Neural progenitor cell (in vitro differentiated cells): ENCODE data around the gene TLR8. TPM values are rescaled to one million over a fixed set of nuclear protein-coding genes. Genes with fewer than 3 reads are reported as not detected.

Experiments
- DNase-seq: peaks from one replicate; pipeline ENCODE4 v3.0.0-alpha.2; 2016; ENCODE audit warnings: low spot score
- H2AFZ ChIP-seq: fragments of 200-600 bp; sonication (generic); replicated peaks from 2 replicates; pipeline ENCODE4 v1.6.1; 2016; ENCODE audit warnings: antibody characterized with exemption
- H3F3A ChIP-seq: fragments of 200-600 bp; sonication (generic); 2 replicates; pipeline ENCODE4 v1.6.1; 2016; ENCODE audit warnings: antibody characterized with exemption, low read depth
- H3K27ac ChIP-seq: fragments of 200-600 bp; sonication (generic); 2 replicates; pipeline ENCODE4 v1.5.1; 2016; ENCODE audit warnings: mild to moderate bottlenecking
- H3K27me3 ChIP-seq: fragments of 200-600 bp; sonication (generic); 2 replicates; pipeline ENCODE4 v1.6.1; 2016; ENCODE audit warnings: mild to moderate bottlenecking, moderate library complexity
- H3K36me3 ChIP-seq: fragments of 200-600 bp; sonication (generic); 2 replicates; pipeline ENCODE4 v1.5.1; 2016
- H3K4me1 ChIP-seq: fragments of 200-600 bp; sonication (generic); 2 replicates; pipeline ENCODE4 v1.6.1; 2016; ENCODE audit warnings: mixed run types
- H3K4me2 ChIP-seq: fragments of 200-600 bp; sonication (generic); 2 replicates; pipeline ENCODE4 v1.6.1; 2016
- H3K4me3 ChIP-seq: fragments of 200-600 bp; sonication (generic); 2 replicates; pipeline ENCODE4 v1.5.1; 2016
- H3K79me2 ChIP-seq: fragments of 200-600 bp; sonication (generic); 2 replicates; pipeline ENCODE4 v1.6.1; 2016; ENCODE audit warnings: low read depth
- H3K9ac ChIP-seq: fragments of 200-600 bp; sonication (generic); 2 replicates; pipeline ENCODE4 v1.6.1; 2016
- H3K9me3 ChIP-seq: fragments of 200-600 bp; sonication (generic); 2 replicates; pipeline ENCODE4 v1.5.1; 2016; ENCODE audit warnings: low read depth
- H4K20me1 ChIP-seq: fragments of 200-600 bp; sonication (generic); 2 replicates; pipeline ENCODE4 v1.6.1; 2016; ENCODE audit warnings: low read depth
- H3K27ac Mint-ChIP-seq: 3 replicates; pipeline ENCODE4 v1.8.0; 2021; ENCODE audit warnings: mixed read lengths
- H3K27me3 Mint-ChIP-seq: 2 replicates; pipeline ENCODE4 v1.8.0; 2022; ENCODE audit warnings: low read depth, mild to moderate bottlenecking, inconsistent platforms, moderate library complexity, mixed read lengths; ENCODE audit not compliant: insufficient read depth
- H3K36me3 Mint-ChIP-seq: 3 replicates; pipeline ENCODE4 v1.8.0; 2021; ENCODE audit warnings: mixed read lengths
- H3K4me1 Mint-ChIP-seq: 3 replicates; pipeline ENCODE4 v1.8.0; 2021; ENCODE audit warnings: mixed read lengths
- H3K4me3 Mint-ChIP-seq: 3 replicates; pipeline ENCODE4 v1.8.0; 2021; ENCODE audit warnings: mild to moderate bottlenecking, moderate library complexity, mixed read lengths
- H3K9me3 Mint-ChIP-seq: 3 replicates; pipeline ENCODE4 v1.8.0; 2020; ENCODE audit warnings: mixed read lengths
- EZH2 ChIP-seq: fragments of 200-600 bp; sonication (generic); IDR thresholded peaks from 2 replicates; pipeline ENCODE4 v1.6.1; 2017; ENCODE audit warnings: antibody characterized with exemption, mild to moderate bottlenecking, moderate library complexity
- EZH2phosphoT487 ChIP-seq: fragments of 200-600 bp; sonication (generic); IDR thresholded peaks from 2 replicates; pipeline ENCODE4 v1.6.1; 2017; ENCODE audit warnings: antibody characterized with exemption
- total RNA-seq: library from RNA; depleted of rRNA; stranded (reverse); fragments of >200 nt; gene quantifications from 2 replicates; pipeline ENCODE4 v1.2.3, GENCODE V29; 2015; ENCODE audit warnings: low replicate concordance
- TF ChIP-seq, protein P1 (sequence below): fragments of 200-600 bp; sonication (generic); IDR thresholded peaks from 2 replicates; pipeline ENCODE4 v1.5.1; 2017; ENCODE audit warnings: antibody characterized with exemption, mild to moderate bottlenecking

Gene TLR8
- total RNA-seq, 1 donor from 2014 or later = not detected

DNA sequence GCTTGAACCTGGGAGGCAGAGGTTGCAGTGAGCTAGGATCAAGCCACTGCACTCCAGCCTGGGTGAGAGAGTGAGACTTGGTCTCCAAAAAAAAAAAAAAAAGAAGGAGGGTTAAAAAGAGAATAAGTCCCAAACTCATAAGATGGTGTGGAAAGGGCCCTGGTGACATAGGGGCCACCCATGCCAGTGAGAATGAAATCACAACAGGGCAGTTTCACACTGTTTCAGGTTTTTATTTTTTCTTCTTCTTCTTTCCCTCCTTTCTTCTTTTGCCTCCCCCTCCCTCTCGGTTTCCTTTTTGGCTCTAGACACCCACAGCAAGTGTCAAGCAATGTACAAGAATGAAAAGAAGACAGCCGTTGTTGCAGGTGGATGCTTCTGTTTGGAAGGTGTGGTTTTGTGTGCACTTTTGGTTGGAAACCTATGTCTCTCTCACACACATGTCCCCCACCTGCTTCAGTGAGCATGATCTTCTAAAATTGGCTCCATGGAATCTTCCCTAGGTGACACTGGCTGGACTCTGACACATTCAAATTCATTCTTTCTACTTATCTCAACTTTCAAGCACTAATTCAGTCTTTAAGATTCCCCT lies 14.4 kb upstream of the TLR8 start:
- no peaks in the 10 kb centered on the region for H3K4me1 ChIP-seq
- H3K4me2 ChIP-seq = no peak overlapping the region
- no peaks in the 10 kb centered on the region for H3K9me3 ChIP-seq
- Mint-ChIP-seq H3K27ac (no peak overlapping the region), H3K36me3 (no peaks in the 10 kb centered on the region), H3K4me1 (no peaks in the 10 kb centered on the region), H3K4me3 (no peak overlapping the region), H3K9me3 (no peaks in the 10 kb centered on the region), H3K27me3 (peaks cover 5% of the 10 kb centered on the region)
- no peaks in the 10 kb centered on the region for H3K79me2 ChIP-seq
- no peak for TF ChIP-seq EZH2
- no peaks in the 10 kb centered on the region for H3F3A ChIP-seq
- no peak overlapping the region for H3K4me3 ChIP-seq
- no peak overlapping the region for H3K9ac ChIP-seq
- no peaks in the 10 kb centered on the region for H3K36me3 ChIP-seq
- H4K20me1 ChIP-seq = no peaks in the 10 kb centered on the region
- no peak overlapping the region for H2AFZ ChIP-seq
- no peak overlapping the region for H3K27ac ChIP-seq
- H3K27me3 ChIP-seq = no peaks in the 10 kb centered on the region
- DNase-seq = no peak

DNA sequence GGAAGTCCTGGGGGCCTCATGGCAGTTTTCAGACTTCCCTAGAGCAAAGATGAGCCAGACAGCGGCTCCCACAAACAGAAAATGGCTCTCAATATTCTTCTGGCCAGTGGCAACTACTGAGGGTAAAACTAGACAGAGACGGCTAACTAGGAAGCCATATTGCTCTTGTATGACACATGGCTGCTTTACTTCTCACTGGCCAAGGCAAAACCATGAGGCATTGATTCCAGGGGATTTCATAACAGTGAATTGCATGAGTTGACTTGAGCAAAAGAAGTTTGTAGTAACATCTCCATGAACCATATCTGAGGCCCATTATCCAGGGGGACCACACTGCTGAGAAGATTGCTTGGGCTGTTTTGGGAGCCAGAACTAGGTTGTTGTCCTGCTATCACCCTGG lies 13.7 kb upstream of the TLR8 start:
- Mint-ChIP-seq H3K9me3 (no peaks in the 10 kb centered on the region), H3K4me1 (no peaks in the 10 kb centered on the region), H3K36me3 (no peaks in the 10 kb centered on the region), H3K27ac (no peak overlapping the region), H3K27me3 (peaks cover 5% of the 10 kb centered on the region), H3K4me3 (no peak overlapping the region)
- Histone ChIP-seq H3K9ac (no peak overlapping the region), H3K4me1 (no peaks in the 10 kb centered on the region), H3K9me3 (no peaks in the 10 kb centered on the region), H3K4me2 (no peak overlapping the region), H4K20me1 (no peaks in the 10 kb centered on the region), H3K27me3 (no peaks in the 10 kb centered on the region), H3K4me3 (no peak overlapping the region), H3K79me2 (no peaks in the 10 kb centered on the region), H2AFZ (no peak overlapping the region), H3K36me3 (no peaks in the 10 kb centered on the region), H3K27ac (no peak overlapping the region), H3F3A (no peaks in the 10 kb centered on the region)
- TF ChIP-seq EZH2 = no peak
- no peak for DNase-seq

DNA sequence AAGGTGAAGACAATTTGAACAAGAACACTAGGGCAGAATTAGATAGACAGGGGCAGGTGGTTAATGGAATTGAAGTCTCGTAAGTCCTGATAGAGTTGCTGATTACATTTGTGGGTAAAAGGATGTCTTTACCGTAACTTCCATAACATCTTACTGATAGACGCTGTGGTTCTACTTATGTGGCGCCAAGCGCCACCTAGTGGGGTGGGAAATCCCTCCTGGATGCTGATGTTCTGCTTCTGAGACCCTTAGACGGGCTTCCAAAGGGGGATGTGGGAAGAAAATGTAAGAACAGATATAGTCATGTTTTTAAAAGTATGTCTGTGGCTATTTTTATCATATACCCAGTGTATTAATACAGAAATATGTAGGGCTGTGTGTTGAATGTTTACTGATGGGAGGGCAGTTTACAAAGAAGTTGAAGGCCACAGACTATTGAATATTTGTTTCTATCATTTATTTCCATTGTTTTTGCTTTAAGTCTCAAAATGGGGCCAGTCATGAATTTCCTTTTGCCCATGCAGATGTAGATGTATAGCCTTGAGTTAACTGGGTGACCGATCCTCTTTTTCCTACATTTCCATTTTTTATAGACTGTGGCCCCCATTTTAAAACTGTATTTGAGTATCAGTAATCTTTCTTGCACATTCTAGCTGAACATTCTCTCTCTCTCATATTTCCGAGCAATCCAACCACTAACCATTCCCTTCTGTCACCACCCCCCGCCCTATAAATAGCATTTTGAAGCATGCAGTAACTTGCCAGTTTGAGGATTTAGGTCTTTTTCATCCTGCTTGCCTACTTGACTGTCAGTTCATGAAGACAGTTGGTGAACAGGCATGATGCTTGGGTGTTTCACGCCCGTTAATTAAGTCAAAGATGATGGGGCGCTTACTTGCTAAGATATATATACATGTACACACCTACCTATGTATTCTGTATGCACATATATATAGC lies 12.1 kb upstream of the TLR8 start:
- no peak overlapping the region for H3K27ac Mint-ChIP-seq
- H3K4me3 Mint-ChIP-seq = no peak overlapping the region
- no peaks in the 10 kb centered on the region for H3K9me3 ChIP-seq
- no peaks in the 10 kb centered on the region for H3K36me3 Mint-ChIP-seq
- H3K4me2 ChIP-seq = no peak overlapping the region
- H3K27ac ChIP-seq = no peak overlapping the region
- no peaks in the 10 kb centered on the region for H3K27me3 ChIP-seq
- H3K4me1 Mint-ChIP-seq = no peaks in the 10 kb centered on the region
- H3K79me2 ChIP-seq = no peaks in the 10 kb centered on the region
- no peaks in the 10 kb centered on the region for H3K36me3 ChIP-seq
- H3K4me3 ChIP-seq = no peak overlapping the region
- H2AFZ ChIP-seq = no peak overlapping the region
- H3K27me3 Mint-ChIP-seq = peaks cover 5% of the 10 kb centered on the region
- no peak overlapping the region for H3K9ac ChIP-seq
- H3F3A ChIP-seq = no peaks in the 10 kb centered on the region
- H3K9me3 Mint-ChIP-seq = no peaks in the 10 kb centered on the region
- H3K4me1 ChIP-seq = no peaks in the 10 kb centered on the region
- peak; percentile 26 for DNase-seq
- no peak for TF ChIP-seq EZH2
- TF ChIP-seq, protein P1, sequence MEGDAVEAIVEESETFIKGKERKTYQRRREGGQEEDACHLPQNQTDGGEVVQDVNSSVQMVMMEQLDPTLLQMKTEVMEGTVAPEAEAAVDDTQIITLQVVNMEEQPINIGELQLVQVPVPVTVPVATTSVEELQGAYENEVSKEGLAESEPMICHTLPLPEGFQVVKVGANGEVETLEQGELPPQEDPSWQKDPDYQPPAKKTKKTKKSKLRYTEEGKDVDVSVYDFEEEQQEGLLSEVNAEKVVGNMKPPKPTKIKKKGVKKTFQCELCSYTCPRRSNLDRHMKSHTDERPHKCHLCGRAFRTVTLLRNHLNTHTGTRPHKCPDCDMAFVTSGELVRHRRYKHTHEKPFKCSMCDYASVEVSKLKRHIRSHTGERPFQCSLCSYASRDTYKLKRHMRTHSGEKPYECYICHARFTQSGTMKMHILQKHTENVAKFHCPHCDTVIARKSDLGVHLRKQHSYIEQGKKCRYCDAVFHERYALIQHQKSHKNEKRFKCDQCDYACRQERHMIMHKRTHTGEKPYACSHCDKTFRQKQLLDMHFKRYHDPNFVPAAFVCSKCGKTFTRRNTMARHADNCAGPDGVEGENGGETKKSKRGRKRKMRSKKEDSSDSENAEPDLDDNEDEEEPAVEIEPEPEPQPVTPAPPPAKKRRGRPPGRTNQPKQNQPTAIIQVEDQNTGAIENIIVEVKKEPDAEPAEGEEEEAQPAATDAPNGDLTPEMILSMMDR = peak; percentile 55
- TF ChIP-seq EZH2phosphoT487 = no peak
- no peaks in the 10 kb centered on the region for H4K20me1 ChIP-seq

DNA sequence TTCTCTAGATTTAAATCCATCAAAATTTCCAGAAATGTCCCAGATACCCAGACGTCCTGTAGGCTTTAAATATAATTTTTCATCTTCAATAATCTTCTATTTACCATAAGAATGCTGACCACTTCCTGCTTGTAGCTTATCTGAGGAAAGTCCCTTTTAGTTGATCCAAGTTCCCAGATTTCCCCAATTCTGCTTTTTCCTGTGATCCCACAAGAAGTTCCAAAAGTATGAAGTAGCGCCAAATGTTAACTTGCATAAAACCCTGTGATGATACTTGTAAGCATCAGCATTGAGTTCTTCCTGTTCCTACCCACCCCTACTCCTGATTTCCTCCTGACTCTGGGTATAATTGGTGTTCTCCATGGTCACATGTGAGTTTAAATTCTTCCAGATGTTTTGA lies 10.6 kb upstream of the TLR8 start:
- TF ChIP-seq EZH2phosphoT487 = no peak
- TF ChIP-seq, protein P1 = no peak
- TF ChIP-seq EZH2 = no peak
- H3K9me3 Mint-ChIP-seq = no peaks in the 10 kb centered on the region

More for the DNA sequence above, 10.6 kb upstream of the TLR8 start:
- Histone ChIP-seq H3K9ac (no peak overlapping the region), H3K4me3 (no peak overlapping the region), H3K27ac (no peak overlapping the region), H2AFZ (no peak overlapping the region), H3K27me3 (no peaks in the 10 kb centered on the region), H3K9me3 (no peaks in the 10 kb centered on the region), H3K36me3 (no peaks in the 10 kb centered on the region), H3F3A (no peaks in the 10 kb centered on the region), H3K79me2 (no peaks in the 10 kb centered on the region), H3K4me1 (no peaks in the 10 kb centered on the region), H3K4me2 (no peak overlapping the region), H4K20me1 (no peaks in the 10 kb centered on the region)
- DNase-seq = no peak
- Mint-ChIP-seq H3K4me3 (no peak overlapping the region), H3K4me1 (no peaks in the 10 kb centered on the region), H3K27me3 (peaks cover 7% of the 10 kb centered on the region), H3K36me3 (no peaks in the 10 kb centered on the region), H3K27ac (no peak overlapping the region)
